Measurements from ENCODE around the gene MYL12A. TPM values are rescaled to one million over a fixed set of nuclear protein-coding genes. Genes with fewer than 3 reads are reported as not detected.
"Not testable (repeated sequence)": the region's sequence is repeated elsewhere in the genome, so short reads cannot be mapped to it uniquely, and the experiment has no call there.

MYL12A gene
- total RNA-seq: 1,520 TPM
- long read RNA-seq, transcript MYL12A-202 (4 exons, 899 nt): major isoform, 1,077 of 1,532 reads
- long read RNA-seq, transcript MYL12A-201 (4 exons, 1,229 nt): minor isoform, 404 of 1,532 reads
- long read RNA-seq, partial matches to known transcripts: 9 of 1,532 reads
- long read RNA-seq, other reads (novel, unspliced or antisense): 36 of 1,532 reads

DNA sequence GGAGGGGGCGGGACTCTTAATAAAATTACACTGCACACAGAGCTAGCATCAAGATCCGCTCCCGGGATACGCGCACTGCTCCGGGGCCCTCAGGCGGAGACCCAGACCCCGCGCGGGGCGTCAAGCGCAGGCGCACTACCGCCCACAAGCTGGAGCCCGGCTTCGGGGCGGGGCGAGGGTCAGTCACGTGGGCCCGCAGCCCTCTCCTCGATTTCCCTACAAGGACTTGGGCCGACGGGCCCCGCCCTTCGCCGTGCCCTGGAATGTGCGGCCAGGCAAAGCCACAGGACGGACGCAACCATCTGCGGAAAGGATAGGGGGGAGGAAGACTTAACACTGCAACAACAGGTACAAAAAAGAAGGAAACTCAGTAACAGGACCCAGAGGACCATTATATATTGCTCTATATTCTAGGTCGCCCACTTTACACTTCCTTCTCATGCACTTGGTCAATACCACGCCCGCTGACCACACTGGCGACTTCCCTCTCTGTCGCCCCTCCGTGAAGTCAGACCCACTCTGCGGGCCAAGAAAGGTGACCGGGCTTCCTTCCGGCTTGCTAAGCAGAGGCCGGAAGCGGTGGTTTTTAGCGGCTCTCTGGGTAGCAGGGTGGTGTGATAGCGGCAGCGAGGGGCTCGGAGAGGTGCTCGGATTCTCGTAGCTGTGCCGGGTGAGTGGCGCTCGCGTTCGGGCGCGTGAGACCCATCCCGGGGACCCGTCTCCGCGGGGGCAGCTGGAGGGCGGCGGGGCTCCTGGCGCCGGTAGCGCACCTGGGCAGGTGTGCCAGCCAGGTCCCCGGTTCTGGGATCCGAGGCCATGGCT is at the start of gene MYL12A:
Gene MYL12A (plus strand): TSS at position 562 of the 822 bp plus-strand sequence. CDS start 5,447 bp downstream, outside the sequence.
- intact Hi-C loops (cut with DNase I): loop anchor here (5.0 to 10.0 kb wide), 3 partner anchors 60 to 313 kb away; no protein-coding TSS in a partner anchor
- peak; percentile 99 for DNase-seq
- ATAC-seq (ENCODE audit: poor library complexity): peak; percentile 88

DNA sequence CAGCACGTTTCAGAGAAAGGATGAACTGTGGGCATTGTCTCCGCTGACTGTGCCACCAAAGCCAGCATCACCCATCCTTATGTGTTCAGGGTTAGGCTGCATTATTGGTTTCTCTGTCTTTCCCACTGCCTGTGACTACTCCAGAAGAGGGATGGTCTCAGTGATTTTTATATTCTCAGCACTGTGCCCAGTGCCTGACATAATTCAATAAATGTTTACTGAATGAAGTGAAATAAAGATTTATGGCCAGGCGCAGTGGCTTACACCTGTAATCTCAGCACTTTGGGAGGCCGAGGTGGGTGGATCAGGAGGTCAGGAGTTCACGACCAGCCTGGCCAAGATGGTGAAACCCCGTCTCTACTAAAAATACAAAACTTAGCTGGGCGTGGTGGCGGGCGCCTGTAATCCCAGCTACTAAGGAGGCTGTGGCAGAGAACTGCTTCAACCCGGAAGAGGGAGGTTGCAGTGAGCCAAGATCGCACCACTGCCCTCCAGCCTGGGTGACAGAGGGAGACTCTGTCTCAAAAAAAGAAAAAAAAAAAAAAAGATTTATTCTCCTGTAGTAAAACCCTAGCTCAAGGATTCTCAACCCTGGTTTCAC is 49.2 kb upstream of the MYL12A start:
- intact Hi-C loops (cut with DNase I); ATAC-seq (ENCODE audit: poor library complexity); DNase-seq: not testable (repeated sequence)

DNA sequence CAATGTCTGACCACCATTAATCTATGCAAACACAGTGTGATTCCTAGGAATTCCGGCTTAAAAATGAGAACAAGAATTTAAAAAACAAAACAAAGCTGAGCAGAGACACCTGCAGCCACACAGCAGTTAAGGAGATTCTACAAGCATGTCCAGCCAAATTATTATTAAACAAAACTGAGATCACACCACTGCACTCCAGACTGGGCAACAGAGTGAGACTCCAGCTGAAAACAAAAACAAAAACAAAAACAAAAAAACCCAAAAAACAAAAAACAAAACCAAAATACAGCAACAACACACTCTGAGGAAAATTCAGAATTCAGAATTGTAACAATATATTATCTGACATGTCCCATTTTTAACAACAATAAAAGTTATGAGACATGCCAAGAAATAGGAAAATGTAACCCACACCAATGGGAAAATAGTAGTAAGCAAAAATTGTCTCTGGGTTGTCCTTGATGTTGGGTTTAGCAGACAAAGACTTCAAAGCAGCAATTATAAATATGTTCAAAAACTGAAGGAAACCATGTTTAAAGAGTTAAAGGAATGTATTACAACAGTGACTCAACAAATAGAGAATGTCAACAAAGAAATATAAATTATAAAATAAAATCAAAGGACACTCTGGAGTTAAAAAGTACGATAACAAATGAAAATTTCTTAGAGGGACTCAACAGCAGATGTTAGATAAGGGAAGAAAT is 47.5 kb upstream of the MYL12A start:
- no peak for DNase-seq
- intact Hi-C loops (cut with DNase I): no loop called here

DNA sequence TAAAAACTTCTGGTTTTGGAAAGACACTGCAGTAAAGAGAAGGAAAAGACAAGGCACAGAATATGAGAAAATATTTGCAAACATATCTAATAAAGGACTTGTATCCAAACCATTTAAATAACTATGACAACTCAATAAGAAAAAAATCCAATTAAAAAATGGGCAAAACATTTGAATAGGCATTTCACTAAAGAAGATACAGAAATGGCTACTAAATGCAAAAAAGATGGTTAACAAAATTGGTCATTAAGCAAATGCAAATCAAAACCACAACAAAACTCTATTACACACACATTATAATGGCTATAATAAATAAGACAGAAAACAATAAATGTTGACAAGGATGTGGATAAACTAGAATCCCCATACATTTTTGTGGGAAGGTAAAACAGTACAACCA is 42.4 kb upstream of the MYL12A start:
- DNase-seq (no peak), ATAC-seq (ENCODE audit: poor library complexity) (no peak)
- intact Hi-C loops (cut with DNase I): no loop called here

More for the DNA sequence above, 47.5 kb upstream of the MYL12A start:
- ATAC-seq (ENCODE audit: poor library complexity): no peak

DNA sequence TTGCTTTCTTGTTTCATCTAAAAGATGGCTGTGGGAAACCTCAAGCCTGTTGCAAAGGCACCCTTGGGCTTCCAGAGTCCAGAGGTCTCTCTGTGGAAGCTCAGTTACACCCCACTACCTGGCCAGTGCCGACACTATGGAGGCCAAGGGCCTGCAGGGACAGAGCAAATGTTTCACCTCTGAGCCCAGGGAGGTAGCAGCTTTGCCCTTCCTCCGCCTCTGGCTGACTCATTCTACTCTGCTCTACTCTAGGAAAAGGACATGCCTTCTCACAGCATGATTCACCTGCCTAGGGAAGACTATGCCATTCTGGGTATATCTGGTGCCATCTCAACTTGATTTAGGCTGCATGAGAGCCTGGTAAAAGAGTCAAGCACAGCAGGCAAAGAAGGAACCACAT is 40.0 kb upstream of the MYL12A start:
- intact Hi-C loops (cut with DNase I): no loop called here
- ATAC-seq (ENCODE audit: poor library complexity): peak; percentile 39
- no peak for DNase-seq

DNA sequence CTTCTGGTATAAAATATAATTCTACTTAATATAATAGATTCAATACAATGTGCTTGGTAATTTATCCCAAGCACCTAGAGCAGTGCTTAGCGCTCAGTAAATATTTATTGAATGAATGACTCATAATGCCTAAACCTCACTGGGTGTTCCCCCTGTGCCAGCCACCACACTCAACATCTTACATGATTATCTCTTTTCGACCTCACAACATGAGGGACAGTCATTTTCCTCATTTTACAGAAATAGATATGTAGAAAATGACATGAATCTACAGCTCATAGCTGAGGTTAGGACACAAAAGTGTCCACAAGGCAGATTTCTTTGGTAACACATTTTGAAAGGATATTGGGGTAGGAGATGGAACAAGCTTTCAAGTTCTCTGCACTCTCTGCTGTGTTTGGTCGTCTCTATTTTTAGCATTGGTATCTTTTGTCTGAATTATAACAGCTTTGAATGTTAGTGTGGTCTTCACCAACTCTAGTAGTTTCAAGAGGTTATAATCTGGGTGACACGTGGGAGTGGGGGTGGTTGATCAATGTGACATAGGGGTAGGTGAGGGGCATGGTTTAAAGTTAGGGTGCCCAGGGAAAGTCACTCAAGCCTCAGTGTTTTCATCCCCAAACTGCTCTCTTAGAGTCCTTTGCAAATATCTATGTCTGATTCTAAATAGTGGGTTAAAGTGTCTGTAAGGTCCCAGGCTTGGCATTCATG is 37.6 kb upstream of the MYL12A start:
- no peak for ATAC-seq (ENCODE audit: poor library complexity)
- DNase-seq: no peak
- intact Hi-C loops (cut with DNase I): no loop called here

DNA sequence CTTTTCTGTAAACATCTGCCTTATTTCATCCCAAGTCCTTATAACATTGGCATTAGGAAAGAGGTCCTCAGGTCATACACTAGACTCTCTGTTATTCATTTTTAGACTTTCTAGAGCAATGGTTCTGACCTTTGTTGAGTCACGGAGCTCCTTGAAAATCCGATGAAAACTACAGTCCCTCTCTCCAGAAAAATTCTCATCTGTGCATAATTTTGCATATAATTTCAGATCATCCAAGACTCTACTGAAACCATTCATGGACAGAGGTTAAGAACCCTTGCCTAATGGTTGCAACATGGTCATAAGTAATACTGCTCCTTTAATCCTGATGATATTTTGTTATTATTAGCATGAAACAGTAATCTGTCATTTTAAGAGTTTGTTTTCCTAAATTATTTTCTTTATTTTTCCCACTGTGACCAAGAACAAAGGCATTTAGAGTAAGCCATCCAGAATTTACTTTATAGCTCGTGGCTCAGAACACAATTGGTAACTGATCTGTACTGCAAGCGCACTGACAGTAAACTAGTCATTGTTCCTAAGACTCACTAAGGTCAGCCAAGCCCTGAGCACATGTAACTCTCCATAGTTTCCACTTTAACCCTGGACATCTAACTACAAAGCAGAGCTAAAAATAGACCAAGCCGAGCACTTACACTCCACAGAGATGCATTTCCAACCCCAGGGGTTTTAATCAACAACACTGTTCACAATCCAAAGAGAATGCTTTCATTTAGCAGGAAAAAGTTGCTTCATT is 36.2 kb upstream of the MYL12A start:
- DNase-seq (no peak), ATAC-seq (ENCODE audit: poor library complexity) (peak; percentile 85)
- intact Hi-C loops (cut with DNase I): no loop called here

DNA sequence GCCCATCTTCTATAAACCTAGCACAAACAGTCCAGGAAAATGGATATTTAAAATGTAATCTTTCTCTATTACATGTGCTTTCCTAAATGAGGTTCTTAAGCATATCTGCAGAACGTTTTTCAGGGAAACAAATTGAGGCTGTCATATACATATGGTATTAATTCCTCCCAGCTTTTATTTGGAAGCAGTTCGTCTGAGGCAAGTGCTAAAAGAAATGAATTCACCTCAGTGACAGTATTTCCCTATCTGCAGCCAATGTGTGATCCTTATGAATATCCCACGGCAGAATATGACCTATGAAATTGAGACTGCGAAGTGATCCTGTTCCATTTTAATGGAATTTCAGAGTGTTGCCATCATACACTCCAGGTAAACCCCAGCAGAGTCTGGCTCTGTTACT is 34.9 kb upstream of the MYL12A start:
- no peak for ATAC-seq (ENCODE audit: poor library complexity)
- no peak for DNase-seq
- intact Hi-C loops (cut with DNase I): no loop called here

DNA sequence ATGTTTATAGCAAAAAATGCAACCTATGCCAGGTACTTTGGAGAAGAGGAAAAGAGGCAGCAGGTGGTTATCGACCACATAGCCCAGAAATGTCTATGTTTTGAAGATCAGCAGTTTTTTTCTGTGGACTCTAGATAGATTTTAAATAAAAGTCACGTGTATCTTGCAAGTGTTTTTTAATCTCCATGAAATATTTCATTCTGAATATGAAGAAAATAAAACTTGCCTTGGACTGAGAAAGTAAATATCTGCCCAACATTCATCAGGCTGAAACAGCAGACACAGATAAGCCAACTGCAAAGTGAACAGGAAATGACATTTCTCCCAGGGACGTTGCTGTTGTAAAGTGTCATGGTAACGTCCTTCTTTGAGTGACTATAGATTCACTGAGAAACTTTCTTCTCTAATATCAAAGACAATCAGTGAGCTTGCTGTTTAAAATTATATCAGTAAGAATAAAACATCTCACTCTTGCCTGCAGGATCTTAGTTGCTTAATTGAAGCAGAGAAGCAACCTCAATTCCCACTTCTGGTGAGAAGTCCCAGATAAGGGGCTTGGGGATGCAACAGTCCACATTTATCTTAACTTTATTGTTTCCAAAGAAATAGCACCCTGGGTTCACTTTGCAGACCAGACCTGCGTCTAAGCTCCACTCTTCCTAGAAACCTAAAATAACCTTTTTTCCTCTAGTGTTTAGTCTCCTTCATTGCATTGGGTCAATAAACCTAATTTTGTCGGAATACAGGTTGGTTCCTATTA is 34.1 kb upstream of the MYL12A start:
- DNase-seq (no peak), ATAC-seq (ENCODE audit: poor library complexity) (no peak)
- intact Hi-C loops (cut with DNase I): no loop called here

DNA sequence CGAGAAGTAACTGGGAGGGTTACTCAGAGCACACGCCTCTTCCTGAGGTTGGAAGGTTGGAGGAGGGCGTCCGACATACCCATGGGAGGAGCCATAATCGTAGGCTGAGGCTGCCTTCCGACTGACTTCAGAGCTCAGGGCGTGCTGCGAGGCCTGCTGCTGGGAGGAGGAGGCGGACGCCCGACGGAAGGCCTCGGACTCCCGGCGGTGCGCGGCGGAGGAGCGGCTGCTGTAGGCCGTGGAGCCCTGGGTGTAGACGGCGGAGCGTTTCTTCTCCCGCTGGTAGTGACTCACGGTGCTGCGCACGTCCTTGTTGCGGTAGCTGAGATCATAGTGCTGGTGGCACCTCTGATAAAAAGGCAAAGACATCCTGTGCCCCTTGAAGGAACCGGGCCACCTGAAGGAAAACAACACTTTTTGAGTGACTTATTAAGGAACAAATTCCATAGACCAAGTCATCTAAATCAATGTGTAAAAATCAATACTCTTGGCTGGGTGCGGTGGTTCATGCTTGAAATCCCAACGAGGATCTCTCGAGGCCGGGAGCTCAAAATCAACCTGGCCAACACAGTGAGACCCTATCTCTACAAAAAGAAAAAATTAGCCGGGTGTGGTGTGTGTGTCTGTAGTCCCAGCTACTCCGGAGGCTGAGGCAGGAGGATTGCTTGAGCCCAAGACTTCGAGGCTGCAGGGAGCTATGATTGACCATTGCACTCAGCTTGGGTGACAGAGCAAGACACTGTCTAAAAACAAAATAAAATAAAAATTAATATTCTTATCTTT is 32.6 kb upstream of the MYL12A start:
- no peak for DNase-seq
- no peak for ATAC-seq (ENCODE audit: poor library complexity)
- intact Hi-C loops (cut with DNase I): no loop called here

DNA sequence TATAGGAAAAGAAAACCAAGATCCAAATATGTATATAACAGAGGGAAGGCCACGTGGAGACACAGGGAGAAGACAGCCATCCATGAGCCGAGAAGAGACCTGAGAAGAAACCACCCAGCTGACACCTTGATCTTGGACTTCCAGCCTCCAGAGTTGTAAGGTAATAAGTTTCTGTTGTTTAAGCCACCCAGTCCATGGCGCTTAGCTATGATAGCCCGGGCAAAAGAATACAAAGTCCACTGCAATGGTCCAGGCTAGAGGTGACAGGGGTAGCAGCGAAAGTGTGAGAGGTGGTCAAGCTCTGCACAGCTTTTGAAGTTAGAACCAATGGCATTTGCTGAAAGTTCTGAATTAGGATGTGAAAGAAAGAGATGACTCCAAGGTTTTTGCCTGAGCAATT is 30.6 kb upstream of the MYL12A start:
- DNase-seq (no peak), ATAC-seq (ENCODE audit: poor library complexity) (no peak)
- intact Hi-C loops (cut with DNase I): no loop called here

DNA sequence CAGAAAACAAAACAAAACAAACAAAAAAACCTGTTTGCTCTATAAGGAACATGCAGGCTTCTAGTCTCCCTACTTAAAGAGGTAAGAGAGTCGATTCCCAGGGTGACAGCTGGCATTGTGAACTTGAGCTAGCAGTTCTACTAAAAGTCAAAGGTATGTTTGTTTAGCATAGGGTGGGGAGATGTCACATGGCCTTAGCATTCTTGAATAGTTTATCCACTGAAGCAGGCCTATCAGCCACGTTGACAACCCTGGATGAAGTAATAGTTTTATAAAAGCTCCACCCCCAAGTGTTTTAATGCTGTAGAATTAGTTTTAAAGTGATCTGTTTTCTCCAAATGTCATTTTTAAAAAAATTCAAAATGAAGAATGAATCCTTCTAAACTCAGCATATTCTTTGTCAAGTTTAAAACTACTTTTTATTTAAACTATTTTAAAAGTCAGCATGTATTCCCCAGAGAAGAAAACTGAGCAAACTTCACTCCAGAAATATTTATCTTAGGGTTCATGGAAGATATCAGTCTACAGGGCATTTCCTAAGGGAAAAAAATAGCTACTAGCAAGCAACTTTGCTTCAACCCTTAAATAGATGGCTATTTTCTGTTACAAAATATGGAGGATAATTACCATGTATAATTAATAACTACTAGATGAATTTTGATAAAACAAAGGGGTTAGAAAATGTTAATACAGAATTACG is 29.5 kb upstream of the MYL12A start:
- ATAC-seq (ENCODE audit: poor library complexity) (peak; percentile 63), DNase-seq (no peak)
- intact Hi-C loops (cut with DNase I): no loop called here

DNA sequence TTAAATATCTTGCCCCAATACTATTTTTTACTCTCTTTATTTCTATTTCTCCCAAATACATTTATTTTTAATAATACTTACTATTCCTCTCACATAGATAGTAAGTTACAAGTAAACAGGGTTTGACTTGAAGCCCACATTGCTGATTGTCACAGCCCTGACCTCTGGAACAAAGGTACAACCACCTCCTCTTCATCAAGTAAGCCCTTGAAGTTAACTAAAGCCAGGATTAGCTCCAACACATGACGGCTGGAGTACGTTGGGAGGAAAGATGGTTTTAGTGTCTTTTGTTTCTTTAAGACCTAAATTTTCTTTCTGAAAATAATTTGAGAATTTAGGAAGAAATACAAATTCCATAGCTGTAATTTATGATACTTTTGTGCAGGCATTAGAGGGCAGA is 28.8 kb upstream of the MYL12A start:
- peak; percentile 55 for ATAC-seq (ENCODE audit: poor library complexity)
- intact Hi-C loops (cut with DNase I): no loop called here
- no peak for DNase-seq

DNA sequence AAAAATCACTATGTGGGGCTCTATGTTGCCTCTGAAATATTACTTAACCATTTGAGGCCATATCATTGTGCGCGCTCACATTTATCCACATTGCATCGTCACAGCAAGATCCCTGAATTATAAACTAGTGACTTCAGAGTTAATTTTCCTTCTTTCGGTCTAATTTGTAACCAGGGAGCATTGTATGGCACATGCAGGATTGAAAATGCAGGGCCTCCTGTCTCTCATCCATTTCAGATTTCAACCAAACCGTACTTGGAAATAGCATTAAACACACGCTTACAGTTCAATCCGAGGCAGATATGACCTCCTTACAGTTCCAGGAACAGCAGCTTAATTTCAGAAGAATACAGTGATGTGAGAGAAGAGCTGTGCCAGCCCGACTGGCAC is 28.4 kb upstream of the MYL12A start:
- no peak for DNase-seq
- no peak for ATAC-seq (ENCODE audit: poor library complexity)
- intact Hi-C loops (cut with DNase I): no loop called here

DNA sequence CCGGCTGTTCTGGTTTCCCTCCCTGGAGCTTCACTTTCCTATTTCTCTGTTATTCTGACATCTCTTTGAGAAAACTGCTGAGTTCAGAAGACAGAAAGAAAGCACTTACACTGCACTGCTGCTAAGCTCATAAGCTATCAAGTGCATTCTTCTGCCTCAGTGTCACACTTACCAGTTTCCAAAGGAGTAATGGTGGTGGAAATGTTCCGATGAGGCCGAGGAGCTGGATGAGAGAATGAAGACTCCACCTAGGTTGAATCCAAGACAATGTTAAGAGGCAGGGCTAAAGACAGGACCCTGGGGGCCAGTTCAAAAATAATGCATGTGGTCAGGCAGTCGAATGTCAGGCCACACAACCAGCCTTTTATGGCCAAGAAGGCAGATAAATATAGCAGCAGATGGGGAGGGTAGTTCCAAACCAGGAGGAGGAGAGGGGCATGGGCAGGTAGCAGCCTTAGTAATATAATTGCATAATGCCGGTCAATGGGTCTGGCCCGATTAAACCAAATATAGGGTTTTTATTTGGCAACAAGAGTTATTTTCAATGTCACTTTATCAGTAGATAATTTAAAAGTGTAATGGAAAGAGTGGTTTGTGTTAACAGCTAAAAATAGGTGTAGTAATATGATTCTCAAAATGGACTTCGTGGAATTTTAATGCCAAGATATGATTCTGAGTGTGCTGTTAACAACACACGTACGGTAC is 27.8 kb upstream of the MYL12A start, which contains the start of gene MYOM1:
Gene MYOM1 (minus strand): TSS at position 338 of the 705 bp plus-strand sequence. CDS start 4,745 bp downstream, outside the sequence.
- intact Hi-C loops (cut with DNase I): no loop called here
- no peak for DNase-seq
- peak; percentile 80 for ATAC-seq (ENCODE audit: poor library complexity)

Data from Right ventricle myocardium superior (tissue), 1 donor.